Measurements from ENCODE around the gene RHD. TPM values are rescaled to one million over a fixed set of nuclear protein-coding genes. Genes with fewer than 3 reads are reported as not detected.
"Not testable (repeated sequence)": the region's sequence is repeated elsewhere in the genome, so short reads cannot be mapped to it uniquely, and the experiment has no call there.

RHD gene
- total RNA-seq, 1 donor: not detected

DNA sequence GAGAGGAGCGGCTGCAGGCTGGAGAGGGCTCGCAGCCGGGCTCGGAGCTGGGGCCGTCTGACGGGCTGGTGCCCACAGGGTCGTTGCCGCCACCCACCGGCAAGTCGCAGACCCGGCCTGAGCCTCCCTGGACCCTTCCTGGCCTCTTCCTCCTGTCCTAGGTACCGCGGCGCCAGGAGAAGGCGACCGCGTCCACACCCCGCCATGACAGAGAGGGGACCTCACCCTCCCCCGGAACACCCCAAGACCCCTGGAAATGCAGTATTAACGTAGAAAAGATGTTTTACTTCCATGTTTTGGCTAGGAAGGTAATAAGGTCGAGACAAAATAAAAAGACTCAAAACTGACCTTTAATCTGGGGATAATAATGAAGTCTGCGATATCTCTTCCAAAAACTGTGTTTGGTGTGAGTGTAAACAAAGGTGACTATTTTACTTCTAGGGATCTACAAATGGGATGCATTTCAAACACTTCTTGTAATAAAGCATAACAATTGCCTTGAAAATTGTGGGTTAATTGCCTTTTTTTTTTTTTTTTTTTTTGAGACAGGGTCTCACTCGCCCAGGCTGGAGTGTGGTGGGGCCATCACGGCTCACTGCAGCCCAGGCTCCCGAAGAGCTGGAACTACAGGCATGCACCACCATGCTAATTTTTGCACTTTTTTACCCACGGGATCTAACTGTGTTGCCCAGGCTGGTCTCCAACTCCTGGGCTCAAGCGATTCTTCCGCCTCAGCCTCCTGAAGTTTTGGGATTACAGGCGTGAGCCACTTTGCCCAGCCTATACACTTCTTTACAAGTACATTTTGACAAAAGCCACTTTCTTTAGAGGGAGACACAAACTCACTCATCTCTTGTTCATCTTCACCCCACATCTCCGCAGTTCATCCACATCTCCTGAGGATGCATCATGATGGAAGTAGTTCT, 24.2 kb upstream of the RHD start:
- TF ChIP-seq, protein P1, sequence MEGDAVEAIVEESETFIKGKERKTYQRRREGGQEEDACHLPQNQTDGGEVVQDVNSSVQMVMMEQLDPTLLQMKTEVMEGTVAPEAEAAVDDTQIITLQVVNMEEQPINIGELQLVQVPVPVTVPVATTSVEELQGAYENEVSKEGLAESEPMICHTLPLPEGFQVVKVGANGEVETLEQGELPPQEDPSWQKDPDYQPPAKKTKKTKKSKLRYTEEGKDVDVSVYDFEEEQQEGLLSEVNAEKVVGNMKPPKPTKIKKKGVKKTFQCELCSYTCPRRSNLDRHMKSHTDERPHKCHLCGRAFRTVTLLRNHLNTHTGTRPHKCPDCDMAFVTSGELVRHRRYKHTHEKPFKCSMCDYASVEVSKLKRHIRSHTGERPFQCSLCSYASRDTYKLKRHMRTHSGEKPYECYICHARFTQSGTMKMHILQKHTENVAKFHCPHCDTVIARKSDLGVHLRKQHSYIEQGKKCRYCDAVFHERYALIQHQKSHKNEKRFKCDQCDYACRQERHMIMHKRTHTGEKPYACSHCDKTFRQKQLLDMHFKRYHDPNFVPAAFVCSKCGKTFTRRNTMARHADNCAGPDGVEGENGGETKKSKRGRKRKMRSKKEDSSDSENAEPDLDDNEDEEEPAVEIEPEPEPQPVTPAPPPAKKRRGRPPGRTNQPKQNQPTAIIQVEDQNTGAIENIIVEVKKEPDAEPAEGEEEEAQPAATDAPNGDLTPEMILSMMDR (IDR thresholded peaks at IDR 0.05; ENCODE audit: insufficient read depth, low read length): peak; percentile 14
- no peak for DNase-seq (ENCODE audit: low read depth)
- peak overlapping the region; percentile 100 for H3K4me3 ChIP-seq (ENCODE audit: low read depth, low read length)

DNA sequence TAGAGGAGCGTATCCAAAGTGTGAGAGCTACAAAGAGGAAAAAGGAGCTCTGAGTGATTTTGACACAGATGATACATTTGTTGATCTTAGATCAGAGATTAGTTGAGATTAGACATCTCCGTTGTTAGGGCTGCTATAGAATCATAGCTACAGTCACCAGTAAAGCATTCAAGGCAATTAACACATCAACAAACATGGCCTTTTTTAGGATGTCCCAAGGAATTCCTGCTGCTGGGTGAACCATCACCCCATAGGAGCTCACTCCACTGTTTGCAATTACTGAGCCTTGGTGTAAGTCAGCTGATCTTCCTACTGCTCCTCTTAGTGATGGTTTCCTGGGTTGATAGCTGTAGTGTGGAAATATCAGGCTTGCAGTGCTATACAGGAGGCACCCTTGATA, 18.4 kb upstream of the RHD start:
- DNase-seq (ENCODE audit: low read depth): no peak
- no peak overlapping the region for H3K4me3 ChIP-seq (ENCODE audit: low read depth, low read length)
- TF ChIP-seq, protein P1 (IDR thresholded peaks at IDR 0.05; ENCODE audit: insufficient read depth, low read length): no peak

DNA sequence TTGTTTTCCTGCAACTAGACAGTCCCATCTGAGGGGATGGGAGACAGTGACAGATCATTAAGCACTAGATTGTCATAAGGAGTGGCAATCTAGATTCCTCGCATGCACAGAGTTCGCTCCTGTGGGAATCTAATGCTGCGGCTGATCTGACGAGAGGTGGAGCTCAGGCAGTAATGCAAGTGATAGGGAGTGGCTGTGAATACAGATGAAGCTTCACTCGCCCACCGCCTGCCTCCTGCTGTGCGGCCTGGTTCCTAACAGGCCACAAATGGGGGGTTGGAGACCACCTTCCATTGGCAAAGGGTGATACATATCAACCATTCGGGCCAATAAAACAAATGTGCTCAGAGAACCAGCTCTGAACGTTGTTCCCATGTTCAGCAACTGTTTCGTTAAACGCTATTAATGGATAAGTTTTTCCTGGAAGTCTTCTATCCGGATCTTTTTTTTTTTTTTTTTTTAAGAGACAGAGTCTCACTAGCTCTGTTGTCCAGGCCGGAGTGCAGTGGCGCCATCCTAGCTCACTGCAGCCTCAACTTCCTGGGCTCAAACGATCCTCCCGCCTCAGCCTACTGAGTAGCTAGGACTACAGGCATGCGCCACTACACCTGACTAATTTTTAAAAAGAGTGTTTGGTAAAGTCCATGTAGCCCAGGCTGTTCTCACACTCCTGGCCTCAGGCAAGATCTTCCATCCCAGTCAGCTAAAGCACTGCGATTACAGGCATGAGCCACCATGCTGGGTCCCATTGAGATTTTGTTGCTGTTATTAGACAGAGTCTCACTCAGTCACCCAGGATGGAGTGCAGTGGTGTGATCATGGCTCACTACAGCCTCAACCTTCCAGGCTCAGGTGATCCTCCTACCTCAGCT, 16.4 kb upstream of the RHD start:
- no peak overlapping the region for H3K4me3 ChIP-seq (ENCODE audit: low read depth, low read length)
- no peak for DNase-seq (ENCODE audit: low read depth)
- TF ChIP-seq, protein P1 (IDR thresholded peaks at IDR 0.05; ENCODE audit: insufficient read depth, low read length): no peak

DNA sequence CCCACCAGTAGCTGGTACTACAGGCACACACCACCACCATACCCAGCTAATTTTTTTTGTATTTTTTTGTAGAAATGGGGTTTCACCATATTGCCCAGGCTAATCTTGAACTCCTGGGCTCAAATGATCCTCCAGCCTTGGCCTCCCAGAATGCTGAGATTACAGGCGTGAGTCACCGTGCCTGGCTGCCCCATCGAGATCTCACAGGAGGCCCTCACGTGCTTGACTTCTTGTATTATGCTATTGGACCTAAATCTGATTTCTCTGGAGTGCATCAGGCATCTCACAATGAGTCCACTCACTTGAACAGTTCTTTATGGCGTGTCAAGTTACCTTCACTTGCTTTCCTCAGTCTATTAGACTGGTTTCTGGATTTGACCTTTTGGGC, 15.7 kb upstream of the RHD start:
- H3K4me3 ChIP-seq (ENCODE audit: low read depth, low read length): no peak overlapping the region
- no peak for DNase-seq (ENCODE audit: low read depth)
- TF ChIP-seq, protein P1 (IDR thresholded peaks at IDR 0.05; ENCODE audit: insufficient read depth, low read length): no peak

DNA sequence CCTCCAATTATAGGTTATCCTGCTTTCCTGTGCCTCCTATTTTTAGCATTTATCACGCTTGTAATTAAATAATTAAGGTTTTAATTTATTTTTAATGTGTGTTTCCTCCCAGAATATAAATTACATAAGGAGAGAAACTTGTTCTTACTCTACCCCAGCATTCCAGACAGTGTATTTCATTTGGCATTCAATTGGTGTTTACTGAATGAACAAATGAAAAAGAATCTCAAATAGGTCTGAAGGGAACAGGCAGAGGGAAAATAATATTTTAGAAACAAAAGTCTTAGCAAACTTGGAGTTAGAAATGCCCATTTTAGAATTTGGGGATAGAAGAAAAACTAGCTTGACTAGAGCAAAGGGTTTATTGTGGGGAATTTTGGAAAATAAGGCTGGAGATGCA, 15.1 kb upstream of the RHD start:
- TF ChIP-seq, protein P1 (IDR thresholded peaks at IDR 0.05; ENCODE audit: insufficient read depth, low read length): no peak
- no peak overlapping the region for H3K4me3 ChIP-seq (ENCODE audit: low read depth, low read length)
- DNase-seq (ENCODE audit: low read depth): no peak

DNA sequence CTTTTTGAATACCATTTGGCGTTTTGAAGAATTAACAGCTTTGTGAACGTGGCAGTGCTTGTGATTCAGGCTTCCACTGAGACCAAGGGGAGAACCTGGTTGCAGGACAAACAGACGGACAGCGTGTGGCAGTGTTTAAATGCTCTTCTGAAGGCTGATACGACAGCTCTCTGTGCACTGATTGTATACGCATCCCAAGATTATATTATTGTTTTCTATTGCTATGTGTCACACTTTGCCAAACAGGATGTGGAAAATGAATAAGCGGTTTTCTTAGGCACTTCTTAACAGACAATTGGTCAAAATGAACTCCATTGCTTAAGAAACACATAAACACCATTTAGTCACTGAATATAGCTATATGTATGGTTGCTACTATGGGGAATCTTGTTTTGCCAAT, 12.5 kb upstream of the RHD start:
- not testable (repeated sequence) for DNase-seq (ENCODE audit: low read depth); H3K4me3 ChIP-seq (ENCODE audit: low read depth, low read length)

DNA sequence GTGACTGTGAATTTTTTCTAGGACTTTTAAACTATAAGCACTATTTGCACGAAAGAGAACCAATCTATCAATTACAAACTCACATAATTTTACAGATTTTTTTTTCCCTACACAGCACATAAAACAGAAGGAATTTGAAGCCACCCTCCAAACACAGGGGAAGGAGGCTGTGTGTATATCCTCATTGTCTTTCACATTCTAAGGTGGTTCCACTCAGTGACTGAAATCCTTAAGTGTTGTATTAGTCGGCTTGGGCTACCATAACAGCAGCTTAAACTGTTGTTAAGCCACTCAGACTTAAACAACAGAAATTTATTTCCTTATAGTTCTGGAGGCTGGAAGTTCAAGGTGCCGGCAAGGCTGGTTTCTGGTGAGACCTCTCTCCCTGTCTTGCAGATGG, 12.0 kb upstream of the RHD start:
- not testable (repeated sequence) for H3K4me3 ChIP-seq (ENCODE audit: low read depth, low read length); DNase-seq (ENCODE audit: low read depth)
